Sigmoid colon (tissue), 4 donors: Measurements from ENCODE around the gene PRKG1.
"Not testable (repeated sequence)": the region's sequence is repeated elsewhere in the genome, so short reads cannot be mapped to it uniquely, and the experiment has no call there.

ENCODE experiments used
- EP300 ChIP-seq, 4 donors: sonication (generic); formaldehyde crosslinking; IDR thresholded peaks; one replicate each; pipeline ENCODE4 v1.6.1; 2017; ENCODE audit warnings: antibody characterized with exemption in 4 of 4
- POLR2A ChIP-seq, 2 donors: fragments of 450-650 bp; IDR thresholded peaks; one replicate each; pipeline ENCODE4 v1.6.1; 2016; ENCODE audit warnings: antibody characterized with exemption in 2 of 2, mild to moderate bottlenecking in 2 of 2, moderate library complexity in 2 of 2
- TF ChIP-seq, protein P1 (sequence below), 4 experiments: fragments of 450-650 bp in 3 of 4; fragments of 200-600 bp in 1 of 4; IDR thresholded peaks; one replicate each; pipeline ENCODE4 v1.5.1; 2016 to 2019; ENCODE audit warnings: antibody characterized with exemption in 4 of 4, mild to moderate bottlenecking in 3 of 4, moderate library complexity in 2 of 4

GRCh38 chr10:51393006-51393405 lies 318.7 kb downstream of the PRKG1 start:
- TF ChIP-seq, protein P1, sequence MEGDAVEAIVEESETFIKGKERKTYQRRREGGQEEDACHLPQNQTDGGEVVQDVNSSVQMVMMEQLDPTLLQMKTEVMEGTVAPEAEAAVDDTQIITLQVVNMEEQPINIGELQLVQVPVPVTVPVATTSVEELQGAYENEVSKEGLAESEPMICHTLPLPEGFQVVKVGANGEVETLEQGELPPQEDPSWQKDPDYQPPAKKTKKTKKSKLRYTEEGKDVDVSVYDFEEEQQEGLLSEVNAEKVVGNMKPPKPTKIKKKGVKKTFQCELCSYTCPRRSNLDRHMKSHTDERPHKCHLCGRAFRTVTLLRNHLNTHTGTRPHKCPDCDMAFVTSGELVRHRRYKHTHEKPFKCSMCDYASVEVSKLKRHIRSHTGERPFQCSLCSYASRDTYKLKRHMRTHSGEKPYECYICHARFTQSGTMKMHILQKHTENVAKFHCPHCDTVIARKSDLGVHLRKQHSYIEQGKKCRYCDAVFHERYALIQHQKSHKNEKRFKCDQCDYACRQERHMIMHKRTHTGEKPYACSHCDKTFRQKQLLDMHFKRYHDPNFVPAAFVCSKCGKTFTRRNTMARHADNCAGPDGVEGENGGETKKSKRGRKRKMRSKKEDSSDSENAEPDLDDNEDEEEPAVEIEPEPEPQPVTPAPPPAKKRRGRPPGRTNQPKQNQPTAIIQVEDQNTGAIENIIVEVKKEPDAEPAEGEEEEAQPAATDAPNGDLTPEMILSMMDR (IDR thresholded peaks at IDR 0.05): not testable (repeated sequence)
- TF ChIP-seq POLR2A, EP300 (IDR thresholded peaks at IDR 0.05): not testable (repeated sequence)
